HG02642 (cell line): ENCODE measurements around the gene CA12.
"Not testable (repeated sequence)": the region's sequence is repeated elsewhere in the genome, so short reads cannot be mapped to it uniquely, and the experiment has no call there.

Experiments used
- ATAC-seq: cut with Tn5 transposase; IDR thresholded peaks from one replicate; pipeline ENCODE4 v1.9.1; 2021; ENCODE audit warnings: mild to moderate bottlenecking; ENCODE audit not compliant: unreplicated experiment, poor library complexity

The CA12 gene

GRCh38 chr15:63360170-63360569, 21.5 kb downstream of the CA12 start:
- no peak for ATAC-seq

DNA sequence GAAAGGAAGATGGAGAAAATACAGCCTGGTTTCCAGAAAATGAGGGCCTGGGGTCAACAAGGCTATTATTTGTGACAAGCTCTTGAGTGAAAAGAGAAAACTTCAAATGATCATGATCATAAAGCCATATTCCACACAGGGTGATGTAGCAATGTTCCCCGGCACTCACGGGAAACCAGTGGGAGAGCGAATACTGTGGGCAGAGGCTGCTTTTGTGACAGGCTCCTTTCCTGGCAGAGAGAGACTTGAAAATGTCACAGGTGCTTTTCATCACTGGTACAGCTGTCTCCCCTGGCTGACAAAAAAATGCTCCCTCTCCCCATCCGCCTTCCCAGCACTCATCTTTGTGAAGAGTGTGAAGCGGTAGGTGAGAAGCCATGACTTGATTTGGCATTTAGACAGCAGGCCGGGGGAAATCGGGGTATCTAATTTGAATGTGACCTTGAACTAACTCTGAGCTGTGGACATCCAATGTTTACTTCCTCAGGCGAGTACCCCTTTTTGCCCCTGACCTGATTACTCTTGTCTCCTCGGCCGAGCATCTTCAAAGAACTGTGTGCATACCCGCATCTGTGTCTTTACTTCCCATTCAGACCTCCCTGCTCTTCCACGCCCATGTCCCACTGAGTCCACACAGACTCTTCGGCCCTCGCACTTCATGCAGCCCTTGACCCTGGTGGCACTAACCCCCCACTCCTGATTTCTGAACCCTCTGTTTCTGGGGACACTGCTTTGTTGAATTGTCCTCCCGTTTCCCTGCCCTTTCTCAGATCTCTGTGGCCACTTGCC, 23.2 kb downstream of the CA12 start:
- no peak for ATAC-seq

DNA sequence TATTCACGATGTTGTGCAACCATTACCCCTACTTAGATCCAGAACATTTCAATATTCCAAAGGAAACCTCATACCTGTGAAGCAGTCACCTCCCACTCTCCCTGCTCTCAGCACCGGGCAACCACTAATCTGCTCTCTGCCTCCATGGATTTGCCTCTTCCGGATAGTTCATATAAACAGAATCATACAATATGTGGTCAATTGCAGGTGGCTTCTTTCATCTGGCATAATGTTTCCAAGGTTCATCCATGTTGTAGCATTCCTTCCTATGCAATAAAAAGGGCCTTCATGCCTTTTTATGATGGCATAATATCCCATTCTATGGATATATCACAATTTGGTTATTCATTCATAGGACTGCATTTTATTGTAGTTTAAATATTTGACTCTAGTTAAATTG, 23.9 kb downstream of the CA12 start:
- ATAC-seq = no peak

DNA sequence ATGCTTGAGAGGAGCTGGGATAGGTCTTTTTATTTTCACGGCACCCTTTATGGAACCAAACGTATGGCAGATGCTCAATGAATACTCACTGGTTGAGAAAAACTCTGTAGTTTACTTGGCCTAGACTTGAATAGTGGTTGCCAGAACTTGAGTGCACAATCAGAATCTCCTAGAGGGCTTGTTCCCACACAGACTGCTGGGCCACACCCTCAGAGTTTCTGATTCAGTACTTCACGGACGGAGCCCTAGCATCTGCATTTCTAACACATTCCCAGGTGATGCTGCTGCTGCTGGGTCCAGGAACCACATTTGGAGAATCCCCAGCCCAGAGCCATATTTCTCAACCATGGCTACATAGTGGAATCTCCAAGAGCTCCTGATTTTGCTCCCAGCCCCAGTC, 24.6 kb downstream of the CA12 start:
- no peak for ATAC-seq

- ATAC-seq = no peak
Measured at GRCh38 chr15:63354821-63355650, 26.6 kb downstream of the CA12 start.

- no peak for ATAC-seq
Measured at GRCh38 chr15:63353887-63354286, 27.8 kb downstream of the CA12 start.

DNA sequence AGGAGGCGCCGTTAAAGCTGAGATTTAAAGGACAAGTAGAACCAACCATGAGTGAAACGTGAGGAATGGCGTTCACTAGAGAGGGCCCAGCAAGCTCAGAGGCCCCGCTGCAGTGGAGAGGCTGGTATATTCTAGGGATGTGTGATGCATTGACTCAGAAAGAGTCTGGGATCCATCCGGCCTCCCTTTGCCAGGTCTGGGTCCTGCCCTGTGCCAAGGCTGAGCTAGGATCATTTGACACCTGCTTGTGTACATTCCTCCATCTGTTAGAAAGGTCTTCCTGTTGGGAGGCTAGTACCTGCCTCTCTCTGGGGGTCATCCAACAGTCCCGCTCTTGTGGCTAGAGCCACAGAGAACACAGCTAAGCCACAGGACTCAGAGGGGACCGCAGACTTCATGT, 28.4 kb downstream of the CA12 start:
- ATAC-seq = no peak

DNA sequence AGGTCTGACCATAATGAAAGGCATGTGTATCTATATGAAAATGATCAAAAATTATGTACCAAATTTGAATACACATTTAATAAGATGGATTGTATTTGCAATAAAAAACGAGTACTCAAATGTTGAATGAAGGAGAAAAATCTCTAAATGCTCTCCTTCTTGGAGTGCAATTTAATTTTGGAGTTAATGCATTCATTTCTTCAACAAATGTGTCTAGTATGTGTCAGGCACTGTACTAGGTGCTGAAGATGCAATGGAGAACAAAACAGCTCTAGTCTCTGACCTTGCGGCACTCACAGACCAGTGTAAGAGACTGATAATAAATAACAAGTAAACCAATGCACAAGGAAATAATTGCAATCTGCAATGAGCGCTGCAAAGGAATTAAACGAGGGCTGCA, 28.8 kb downstream of the CA12 start:
- ATAC-seq = no peak

GRCh38 chr15:63351170-63351569, 30.5 kb downstream of the CA12 start:
- ATAC-seq = no peak

DNA sequence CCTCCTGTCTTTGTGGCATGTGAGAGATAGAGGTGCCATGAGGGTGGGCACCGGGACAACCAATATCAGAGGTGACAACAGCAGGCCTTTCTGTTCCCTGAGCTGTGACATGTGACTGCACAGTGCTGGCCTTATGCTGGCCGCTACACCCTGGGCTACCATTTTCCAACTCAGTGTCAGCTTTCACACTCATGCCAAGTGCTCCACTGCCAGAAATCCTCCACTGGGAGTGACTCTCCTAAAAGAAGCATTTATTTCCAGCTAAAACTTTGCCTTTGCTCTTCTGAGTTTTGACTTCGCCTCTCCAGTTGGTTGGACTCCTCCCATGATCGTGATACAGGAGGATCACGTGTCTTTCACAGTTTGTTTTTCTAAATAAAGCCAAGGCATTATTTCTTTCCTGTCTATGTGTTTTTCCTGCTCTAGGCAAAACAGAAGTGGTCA, 31.4 kb downstream of the CA12 start:
- no peak for ATAC-seq

GRCh38 chr15:63349621-63350020, 32.0 kb downstream of the CA12 start:
- no peak for ATAC-seq

DNA sequence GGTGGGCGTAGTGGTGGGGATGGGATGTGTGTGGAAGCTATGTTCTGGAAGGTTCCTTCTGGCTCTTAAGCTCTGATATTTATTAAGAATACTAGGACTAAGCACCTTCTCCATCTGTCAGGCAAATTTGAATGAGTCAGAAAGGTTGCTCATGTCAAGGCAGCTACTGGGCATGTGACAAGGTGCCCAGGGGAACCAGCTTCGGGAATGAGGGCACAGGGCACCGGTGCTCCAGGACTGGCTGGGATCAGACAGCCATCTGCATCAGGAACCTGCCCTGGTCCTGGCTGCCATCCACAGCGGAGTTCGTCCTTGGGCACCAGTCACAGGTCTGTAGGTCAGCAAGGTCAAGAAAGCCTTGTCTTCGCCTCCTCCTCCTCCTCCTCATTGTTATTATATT, 32.5 kb downstream of the CA12 start:
- no peak for ATAC-seq

DNA sequence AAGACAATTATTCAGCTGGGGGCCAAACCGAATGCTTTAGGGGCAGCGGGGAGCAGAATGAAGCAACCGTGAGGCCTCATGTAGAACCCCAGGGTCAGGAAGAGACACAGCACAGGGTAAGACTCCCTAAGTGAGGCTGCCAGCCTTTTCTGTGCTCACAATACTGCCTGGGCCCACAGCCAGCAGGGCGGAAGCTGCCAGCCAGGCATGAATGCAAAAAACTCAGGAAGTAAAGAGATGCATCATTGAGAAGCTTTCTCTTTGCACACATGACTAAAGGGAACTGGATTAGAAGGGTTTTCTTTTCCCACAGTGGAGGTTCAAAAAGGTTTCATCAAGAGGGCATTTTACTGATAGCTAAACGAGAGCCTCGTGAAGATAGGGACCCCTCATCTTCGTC, 33.3 kb downstream of the CA12 start:
- ATAC-seq = no peak

- ATAC-seq = no peak
Measured at GRCh38 chr15:63347074-63347857, 34.4 kb downstream of the CA12 start.

- ATAC-seq = no peak
Measured at GRCh38 chr15:63345391-63345752, 36.3 kb downstream of the CA12 start.

- no peak for ATAC-seq
Measured at GRCh38 chr15:63344731-63345390, 36.8 kb downstream of the CA12 start.

DNA sequence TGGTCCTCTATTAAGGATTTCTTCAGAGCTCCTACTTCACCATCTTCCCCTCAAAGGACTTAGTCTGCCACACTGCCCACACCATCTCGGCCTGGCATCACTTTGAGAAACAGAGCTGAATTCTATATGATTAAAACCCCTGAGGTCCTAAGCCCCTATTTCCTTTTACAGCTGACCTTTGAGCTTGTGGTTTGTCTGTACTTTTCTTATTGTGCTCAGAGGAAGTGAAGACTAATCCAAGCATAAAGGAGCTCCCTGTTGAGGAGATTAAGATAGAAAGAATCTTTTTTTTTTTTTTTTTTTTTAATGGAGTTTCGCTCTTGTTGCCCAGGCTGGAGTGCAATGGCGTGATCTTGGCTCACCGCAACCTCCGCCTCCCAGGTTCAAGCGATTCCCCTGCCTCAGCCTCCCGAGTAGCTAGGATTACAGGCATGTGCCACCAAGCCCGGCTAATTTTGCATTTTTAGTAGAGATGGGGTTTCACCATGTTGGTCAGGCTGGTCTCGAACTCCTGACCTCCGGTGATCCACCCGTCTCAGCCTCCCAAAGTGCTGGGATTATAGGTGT, 38.6 kb downstream of the CA12 start:
- not testable (repeated sequence) for ATAC-seq

DNA sequence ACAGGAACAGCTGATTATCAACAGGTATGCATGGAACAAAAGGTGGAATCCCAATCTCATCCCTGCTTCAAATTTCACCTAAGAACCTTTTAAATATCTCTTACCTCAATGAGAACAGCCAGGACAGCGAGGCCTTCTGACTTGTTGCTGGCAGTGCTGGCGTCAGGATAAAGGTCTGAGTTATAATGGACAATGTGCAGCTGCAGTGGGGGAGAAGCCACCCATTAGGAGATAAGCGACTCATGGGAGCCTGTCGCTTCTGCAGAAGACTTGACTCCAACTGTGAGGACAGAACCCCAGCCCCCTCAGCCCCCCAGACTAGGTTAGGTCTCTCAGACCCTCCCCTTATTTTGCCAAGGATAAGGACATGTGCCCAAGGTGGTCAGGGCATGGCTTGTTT, 39.7 kb downstream of the CA12 start:
- ATAC-seq = no peak

- ATAC-seq = no peak
Measured at GRCh38 chr15:63340878-63341277, 40.8 kb downstream of the CA12 start.

GRCh38 chr15:63340353-63340752, 41.3 kb downstream of the CA12 start:
- no peak for ATAC-seq
